MM.1S (cell line): ENCODE data around the gene SPDEF.

Experiments used
- DNase-seq: peaks from one replicate; pipeline ENCODE4 v3.0.0-alpha.2; 2015
- H2AFZ ChIP-seq: fragments of 300-600 bp; sonication (generic); 2 replicates; pipeline ENCODE4 v1.6.0; 2016; ENCODE audit warnings: antibody characterized with exemption, low read length
- H3F3A ChIP-seq: fragments of 300-600 bp; sonication (generic); 2 replicates; pipeline ENCODE4 v1.6.1; 2016; ENCODE audit warnings: mild to moderate bottlenecking, antibody characterized with exemption, low read length, moderate library complexity, mixed read lengths; ENCODE audit not compliant: insufficient read depth
- H3K27ac ChIP-seq: fragments of 300-600 bp; sonication (generic); 2 replicates; pipeline ENCODE4 v1.5.1; 2016; ENCODE audit warnings: mild to moderate bottlenecking, low read length
- H3K27me3 ChIP-seq: fragments of 300-600 bp; sonication (generic); replicated peaks from 2 replicates; pipeline ENCODE4 v1.6.0; 2016; ENCODE audit warnings: low read length; ENCODE audit not compliant: insufficient read depth
- H3K36me3 ChIP-seq: fragments of 300-600 bp; sonication (generic); replicated peaks from 2 replicates; pipeline ENCODE4 v1.6.1; 2016; ENCODE audit warnings: mild to moderate bottlenecking, low read length, mixed read lengths; ENCODE audit not compliant: insufficient read depth
- H3K4me1 ChIP-seq: fragments of 300-600 bp; sonication (generic); 2 replicates; pipeline ENCODE4 v1.6.1; 2016; ENCODE audit warnings: low read length, mixed read lengths
- H3K4me2 ChIP-seq: fragments of 300-600 bp; sonication (generic); 2 replicates; pipeline ENCODE4 v1.6.0; 2016; ENCODE audit warnings: low read depth, low read length
- H3K4me3 ChIP-seq: fragments of 300-600 bp; sonication (generic); 2 replicates; pipeline ENCODE4 v1.5.1; 2016; ENCODE audit warnings: low read length, mixed read lengths
- H3K79me2 ChIP-seq: fragments of 300-600 bp; sonication (generic); 2 replicates; pipeline ENCODE4 v1.6.1; 2016; ENCODE audit warnings: mixed run types, low read length, mixed read lengths
- H3K9ac ChIP-seq: fragments of 300-600 bp; sonication (generic); 2 replicates; pipeline ENCODE4 v1.6.1; 2016; ENCODE audit warnings: low read length, mixed read lengths
- H3K9me2 ChIP-seq: fragments of 300-600 bp; sonication (generic); replicated peaks from 2 replicates; pipeline ENCODE4 v1.6.1; 2016; ENCODE audit warnings: mild to moderate bottlenecking, low read length, mixed read lengths; ENCODE audit not compliant: insufficient read depth
- H3K9me3 ChIP-seq: fragments of 300-600 bp; sonication (generic); replicated peaks from 2 replicates; pipeline ENCODE4 v1.6.1; 2016; ENCODE audit warnings: mild to moderate bottlenecking, low read length, mixed read lengths; ENCODE audit not compliant: insufficient read depth
- H4K20me1 ChIP-seq: fragments of 300-600 bp; sonication (generic); 2 replicates; pipeline ENCODE4 v1.6.1; 2016; ENCODE audit warnings: mild to moderate bottlenecking, low read length, moderate library complexity, mixed read lengths; ENCODE audit not compliant: insufficient read depth
- CTCF ChIP-seq: fragments of 300-600 bp; sonication (generic); IDR thresholded peaks from 2 replicates; pipeline ENCODE4 v1.5.1; 2016; ENCODE audit warnings: antibody characterized with exemption, low read length, mixed read lengths
- EZH2 ChIP-seq: fragments of 300-600 bp; sonication (generic); optimal IDR thresholded peaks from 2 replicates; pipeline ENCODE3; 2017; ENCODE audit warnings: low read depth, mild to moderate bottlenecking, antibody characterized with exemption, low read length, mixed read lengths
- EZH2phosphoT487 ChIP-seq: fragments of 300-600 bp; sonication (generic); IDR thresholded peaks from 2 replicates; pipeline ENCODE4 v1.6.1; 2018; ENCODE audit warnings: antibody characterized with exemption, low read length

SPDEF gene

DNA sequence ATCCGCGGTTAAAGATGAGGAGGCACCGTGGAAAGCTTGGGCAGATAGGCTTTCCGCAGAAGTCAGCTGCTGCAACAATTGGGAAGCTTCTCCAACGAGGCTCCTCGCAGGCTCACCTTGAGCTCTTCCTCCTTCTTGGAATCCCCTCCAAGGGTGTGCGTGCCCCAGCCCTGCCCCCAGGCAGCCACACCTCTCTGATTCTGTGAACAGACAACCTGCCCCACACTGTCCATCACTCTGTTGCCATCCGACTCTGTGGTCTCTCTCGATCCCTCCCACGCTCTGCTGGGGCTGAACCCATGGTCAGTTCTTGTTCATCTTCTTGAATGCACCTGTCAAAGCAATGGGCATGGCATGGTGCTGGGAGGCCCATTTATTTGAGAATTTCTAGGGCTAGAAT, 58.7 kb downstream of the SPDEF start:
- Histone ChIP-seq H3K9ac (no peak overlapping the region), H4K20me1 (no peaks in the 10 kb centered on the region), H3K36me3 (no peaks in the 10 kb centered on the region), H3K27ac (no peak overlapping the region), H3K9me2 (no peaks in the 10 kb centered on the region), H3K9me3 (no peaks in the 10 kb centered on the region), H3K4me1 (no peaks in the 10 kb centered on the region), H3K4me2 (no peak overlapping the region), H2AFZ (no peak overlapping the region), H3F3A (no peaks in the 10 kb centered on the region), H3K4me3 (no peak overlapping the region), H3K79me2 (no peaks in the 10 kb centered on the region), H3K27me3 (no peaks in the 10 kb centered on the region)
- TF ChIP-seq EZH2, result no peak
- no peak for TF ChIP-seq EZH2phosphoT487
- TF ChIP-seq CTCF, result no peak
- DNase-seq, result no peak

DNA sequence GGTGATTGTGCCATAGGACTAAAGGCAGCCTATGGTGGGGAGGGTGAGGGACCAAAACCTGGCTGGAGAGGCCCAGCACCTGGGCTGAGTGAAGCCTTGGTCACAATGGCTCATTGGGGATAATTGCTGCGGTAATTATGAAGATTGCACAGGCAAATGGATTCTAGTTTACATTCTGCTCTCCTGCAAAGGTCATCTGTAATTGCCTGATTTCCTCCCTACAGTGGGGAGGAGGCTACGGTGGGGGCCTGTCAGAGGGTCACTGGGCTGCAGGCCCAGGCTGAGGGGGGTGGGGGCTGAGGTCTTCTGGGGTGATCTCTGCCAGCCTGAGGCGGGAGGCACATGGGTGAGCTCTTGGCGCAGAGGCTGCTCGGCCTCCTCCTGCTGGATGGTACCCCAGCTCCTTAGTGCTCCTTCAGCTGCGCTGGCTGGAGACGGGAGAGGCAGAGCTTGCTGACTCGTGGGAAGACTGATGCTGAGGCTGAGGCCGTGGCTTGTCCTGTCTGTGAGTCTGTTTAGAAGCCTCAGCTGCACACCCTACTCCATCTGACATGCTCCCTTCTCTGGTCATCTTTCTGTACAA, 59.9 kb downstream of the SPDEF start:
- no peaks in the 10 kb centered on the region for H3K79me2 ChIP-seq
- H3K36me3 ChIP-seq, result no peaks in the 10 kb centered on the region
- no peaks in the 10 kb centered on the region for H3K9me2 ChIP-seq
- H4K20me1 ChIP-seq, result no peaks in the 10 kb centered on the region
- no peak overlapping the region for H3K27ac ChIP-seq
- no peak for TF ChIP-seq EZH2phosphoT487
- no peak for TF ChIP-seq CTCF
- TF ChIP-seq EZH2, result no peak
- no peak overlapping the region for H3K9ac ChIP-seq
- no peak overlapping the region for H3K4me2 ChIP-seq
- no peaks in the 10 kb centered on the region for H3K9me3 ChIP-seq
- H2AFZ ChIP-seq, result no peak overlapping the region
- no peaks in the 10 kb centered on the region for H3F3A ChIP-seq
- no peak for DNase-seq
- no peaks in the 10 kb centered on the region for H3K27me3 ChIP-seq
- H3K4me1 ChIP-seq, result no peaks in the 10 kb centered on the region
- no peak overlapping the region for H3K4me3 ChIP-seq

DNA sequence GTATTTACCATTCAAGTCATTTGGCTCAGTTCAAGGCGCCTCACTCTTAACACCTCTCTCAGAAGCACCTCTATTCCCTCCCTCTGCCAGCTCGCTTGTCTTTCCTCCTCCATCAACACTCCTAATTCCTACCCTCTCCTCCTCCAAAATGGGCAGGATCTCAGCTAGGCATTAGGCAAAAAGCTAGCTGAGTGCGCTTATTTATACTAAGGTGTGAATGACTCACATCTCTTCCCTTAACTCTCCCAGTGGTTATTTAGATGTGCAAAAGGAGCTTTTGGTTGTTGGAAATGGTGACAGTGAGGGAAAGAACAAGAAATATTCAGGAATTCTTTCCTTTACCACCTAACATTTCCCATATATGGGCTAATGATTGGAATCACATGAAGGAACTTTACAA, 61.2 kb downstream of the SPDEF start:
- Histone ChIP-seq H3K4me2 (no peak overlapping the region), H3K9ac (no peak overlapping the region), H3K4me3 (no peak overlapping the region), H3K36me3 (no peaks in the 10 kb centered on the region), H3K27me3 (no peaks in the 10 kb centered on the region), H2AFZ (no peak overlapping the region), H3K9me3 (no peaks in the 10 kb centered on the region), H3K27ac (no peak overlapping the region), H3K9me2 (no peaks in the 10 kb centered on the region), H3F3A (no peaks in the 10 kb centered on the region), H3K4me1 (no peaks in the 10 kb centered on the region), H4K20me1 (no peaks in the 10 kb centered on the region), H3K79me2 (no peaks in the 10 kb centered on the region)
- TF ChIP-seq CTCF, result no peak
- TF ChIP-seq EZH2phosphoT487, result no peak
- TF ChIP-seq EZH2, result no peak
- no peak for DNase-seq
